GM19238 (cell line): ENCODE measurements around the gene ZBTB43.

ENCODE experiments used
- DNase-seq: peaks from one replicate; pipeline ENCODE4 v3.0.0; 2011; ENCODE audit warnings: low spot score; ENCODE audit not compliant: insufficient read length

The ZBTB43 gene

GRCh38 chr9:126829035-126829434 is 24.2 kb downstream of the ZBTB43 start:
- DNase-seq: no peak

- DNase-seq: no peak
Observed at GRCh38 chr9:126830827-126831226, 26.0 kb downstream of the ZBTB43 start.

GRCh38 chr9:126832440-126832839 is 27.6 kb downstream of the ZBTB43 start:
- no peak for DNase-seq

- no peak for DNase-seq
Observed at GRCh38 chr9:126833020-126833419, 28.2 kb downstream of the ZBTB43 start.

GRCh38 chr9:126833710-126834345 is 29.0 kb downstream of the ZBTB43 start:
- DNase-seq: no peak

GRCh38 chr9:126834672-126835071 is 29.8 kb downstream of the ZBTB43 start:
- DNase-seq: no peak

- no peak for DNase-seq
Observed at GRCh38 chr9:126836216-126836615, 31.4 kb downstream of the ZBTB43 start.

GRCh38 chr9:126838055-126838811 is 33.4 kb downstream of the ZBTB43 start:
- DNase-seq: no peak

- no peak for DNase-seq
Observed at GRCh38 chr9:126838895-126839294, 34.1 kb downstream of the ZBTB43 start.

GRCh38 chr9:126839301-126839700 is 34.5 kb downstream of the ZBTB43 start:
- DNase-seq: no peak

- no peak for DNase-seq
Observed at GRCh38 chr9:126842220-126842842, 37.5 kb downstream of the ZBTB43 start.

- no peak for DNase-seq
Observed at GRCh38 chr9:126842977-126843799, 38.3 kb downstream of the ZBTB43 start.

- DNase-seq: no peak
Observed at GRCh38 chr9:126844085-126844484, 39.2 kb downstream of the ZBTB43 start.

- no peak for DNase-seq
Observed at GRCh38 chr9:126847051-126847450, 42.2 kb downstream of the ZBTB43 start.

GRCh38 chr9:126849591-126850225 is 44.9 kb downstream of the ZBTB43 start:
- DNase-seq: no peak

- DNase-seq: no peak
Observed at GRCh38 chr9:126851286-126851880, 46.5 kb downstream of the ZBTB43 start.

- DNase-seq: no peak
Observed at GRCh38 chr9:126852086-126852688, 47.3 kb downstream of the ZBTB43 start.

- no peak for DNase-seq
Observed at GRCh38 chr9:126853667-126854066, 48.8 kb downstream of the ZBTB43 start.

- no peak for DNase-seq
Observed at GRCh38 chr9:126854734-126855133, 49.9 kb downstream of the ZBTB43 start.

GRCh38 chr9:126856326-126856877 is 51.6 kb downstream of the ZBTB43 start:
- no peak for DNase-seq
